CD8-positive, alpha-beta memory T cell (primary cell): ENCODE data around the gene TCOF1. TPM values are rescaled to one million over a fixed set of nuclear protein-coding genes. Genes with fewer than 3 reads are reported as not detected.

Source experiments
- CTCF ChIA-PET: fragments of 350-600 bp; sonication (Branson Sonifier 250); formaldehyde crosslinking; loops from one replicate; lab custom pipeline; 2021; ENCODE audit warnings: antibody characterized with exemption; lab: Charles Lee
- POLR2A ChIA-PET: fragments of 350-600 bp; sonication (Branson Sonifier 250); formaldehyde crosslinking; loops from one replicate; lab custom pipeline; 2021; ENCODE audit warnings: antibody characterized with exemption; lab: Charles Lee
- DNase-seq, 5 donors: peaks; one replicate each; pipeline versions ENCODE4 v3.0.0 to v3.0.0-alpha.2; 2020 to 2022; ENCODE audit warnings: mixed read lengths in 1 of 5
- H3K27ac ChIP-seq: one replicate; pipeline ENCODE4 v1.7.0; 2013; ENCODE audit warnings: low read depth, mild to moderate bottlenecking, low read length, moderate library complexity
- H3K27me3 ChIP-seq: 2 replicates; pipeline ENCODE4 v1.7.0; 2013; ENCODE audit warnings: low read length, mild to moderate bottlenecking; ENCODE audit not compliant: insufficient read depth, poor library complexity, severe bottlenecking
- H3K36me3 ChIP-seq: 2 replicates; pipeline ENCODE4 v1.7.0; 2013; ENCODE audit warnings: mild to moderate bottlenecking, low read length, moderate library complexity; ENCODE audit not compliant: insufficient read depth
- H3K4me1 ChIP-seq: 2 replicates; pipeline ENCODE4 v1.7.0; 2013; ENCODE audit warnings: mild to moderate bottlenecking, low read length, moderate library complexity; ENCODE audit not compliant: insufficient read depth
- H3K4me3 ChIP-seq: 2 replicates; pipeline ENCODE4 v1.7.0; 2013; ENCODE audit warnings: mild to moderate bottlenecking, low read length
- H3K9me3 ChIP-seq: 2 replicates; pipeline ENCODE4 v1.7.0; 2013; ENCODE audit warnings: mild to moderate bottlenecking, low read length
- H3K27ac Mint-ChIP-seq, 8 donors: one replicate each; pipeline ENCODE4 v1.8.0; 2020 to 2021; ENCODE audit warnings: mixed read lengths in 8 of 8, mild to moderate bottlenecking in 6 of 8, inconsistent platforms in 3 of 8, moderate library complexity in 3 of 8
- H3K27me3 Mint-ChIP-seq, 2 donors: one replicate each; pipeline ENCODE4 v1.8.0; 2020 to 2021; ENCODE audit warnings: mixed read lengths in 2 of 2, mild to moderate bottlenecking in 1 of 2, moderate library complexity in 1 of 2
- H3K36me3 Mint-ChIP-seq, 3 donors: one replicate each; pipeline ENCODE4 v1.8.0; 2020 to 2021; ENCODE audit warnings: mixed read lengths in 3 of 3, inconsistent platforms in 1 of 3, mild to moderate bottlenecking in 1 of 3
- H3K4me1 Mint-ChIP-seq, 3 donors: one replicate each; pipeline ENCODE4 v1.8.0; 2020 to 2021; ENCODE audit warnings: mixed read lengths in 3 of 3, inconsistent platforms in 1 of 3, mild to moderate bottlenecking in 1 of 3
- H3K4me3 Mint-ChIP-seq, 7 donors: one replicate each; pipeline ENCODE4 v1.8.0; 2020 to 2021; ENCODE audit warnings: mixed read lengths in 7 of 7, mild to moderate bottlenecking in 6 of 7, moderate library complexity in 4 of 7, inconsistent platforms in 2 of 7
- H3K9me3 Mint-ChIP-seq, 5 donors: one replicate each; pipeline ENCODE4 v1.8.0; 2020 to 2022; ENCODE audit warnings: mixed read lengths in 5 of 5, mild to moderate bottlenecking in 3 of 5, moderate library complexity in 2 of 5, inconsistent platforms in 1 of 5
- polyA plus RNA-seq: library from polyadenylated mRNA; unstranded; fragments of 300-500 nt; fragmentation: Illumina TruSeq; gene quantifications from one replicate; pipeline ENCODE4 v1.2.3, GENCODE V29; 2021
- total RNA-seq, 2 experiments: library from RNA; stranded (reverse); gene quantifications; one replicate each; pipeline ENCODE4 v1.2.3, GENCODE V29; 2021

TCOF1 gene
- total and polyA plus RNA-seq, 3 experiments from 2014 or later: 33.1 to 120 (median 116) TPM

GRCh38 chr5:150339841-150340240 is 17.7 kb upstream of the TCOF1 start:
- ChIA-PET POLR2A (no interaction called here), CTCF (interaction anchor here (1.0 to 2.2 kb wide), 2 partner anchors 10 to 17 kb away, joined by 4 to 9 read pairs; no protein-coding TSS in a partner anchor)
- Histone ChIP-seq H3K4me1 (no peaks in the 10 kb centered on the region), H3K36me3 (no peaks in the 10 kb centered on the region), H3K9me3 (no peaks in the 10 kb centered on the region), H3K27ac (no peak overlapping the region), H3K27me3 (no peaks in the 10 kb centered on the region), H3K4me3 (no peak overlapping the region)
- no peak overlapping the region for H3K4me3 Mint-ChIP-seq
- H3K27ac Mint-ChIP-seq: no peak overlapping the region
- H3K36me3 Mint-ChIP-seq: no peaks in the 10 kb centered on the region
- no peak for DNase-seq
- peaks cover 0 to 6% of the 10 kb centered on the region in 2 donors for H3K27me3 Mint-ChIP-seq
- H3K9me3 Mint-ChIP-seq: peaks cover 0 to 2% (median 0%) of the 10 kb centered on the region in 5 donors
- peaks cover 9 to 15% (median 14%) of the 10 kb centered on the region in 3 donors for H3K4me1 Mint-ChIP-seq

GRCh38 chr5:150340614-150341255 is 16.8 kb upstream of the TCOF1 start:
- Histone ChIP-seq H3K27ac (no peak overlapping the region), H3K4me1 (no peaks in the 10 kb centered on the region), H3K4me3 (no peak overlapping the region), H3K36me3 (no peaks in the 10 kb centered on the region), H3K9me3 (no peaks in the 10 kb centered on the region), H3K27me3 (no peaks in the 10 kb centered on the region)
- no peak for DNase-seq
- Mint-ChIP-seq H3K36me3 (no peaks in the 10 kb centered on the region), H3K27me3 (peaks cover 0 to 4% of the 10 kb centered on the region in 2 donors), H3K27ac (no peak overlapping the region), H3K9me3 (peaks cover 0 to 2% (median 0%) of the 10 kb centered on the region in 5 donors), H3K4me3 (no peak overlapping the region), H3K4me1 (peaks cover 9 to 15% (median 14%) of the 10 kb centered on the region in 3 donors)
- ChIA-PET CTCF (interaction anchor here (1.0 to 2.2 kb wide), 2 partner anchors 9 to 18 kb away, joined by 4 to 9 read pairs; no protein-coding TSS in a partner anchor), POLR2A (no interaction called here)

- Mint-ChIP-seq H3K4me1 (peaks cover 9 to 15% (median 14%) of the 10 kb centered on the region in 3 donors), H3K9me3 (peaks cover 0 to 2% (median 0%) of the 10 kb centered on the region in 5 donors), H3K36me3 (no peaks in the 10 kb centered on the region), H3K4me3 (no peak overlapping the region), H3K27ac (no peak overlapping the region), H3K27me3 (peaks cover 0 to 4% of the 10 kb centered on the region in 2 donors)
- DNase-seq: no peak
- Histone ChIP-seq H3K4me3 (no peak overlapping the region), H3K9me3 (no peaks in the 10 kb centered on the region), H3K27me3 (no peaks in the 10 kb centered on the region), H3K27ac (no peak overlapping the region), H3K4me1 (no peaks in the 10 kb centered on the region), H3K36me3 (no peaks in the 10 kb centered on the region)
- CTCF ChIA-PET: no interaction called here
- POLR2A ChIA-PET: no interaction called here
Observed at GRCh38 chr5:150341331-150341730, 16.2 kb upstream of the TCOF1 start.

GRCh38 chr5:150341989-150342388 is 15.5 kb upstream of the TCOF1 start:
- H3K36me3 ChIP-seq: no peaks in the 10 kb centered on the region
- CTCF ChIA-PET: no interaction called here
- peaks cover 9 to 15% (median 14%) of the 10 kb centered on the region in 3 donors for H3K4me1 Mint-ChIP-seq
- H3K27me3 ChIP-seq: no peaks in the 10 kb centered on the region
- no peak overlapping the region for H3K27ac Mint-ChIP-seq
- no peaks in the 10 kb centered on the region for H3K36me3 Mint-ChIP-seq
- no peak overlapping the region for H3K27ac ChIP-seq
- H3K9me3 ChIP-seq: no peaks in the 10 kb centered on the region
- H3K4me1 ChIP-seq: no peaks in the 10 kb centered on the region
- H3K9me3 Mint-ChIP-seq: peaks cover 0 to 2% (median 0%) of the 10 kb centered on the region in 5 donors
- H3K4me3 ChIP-seq: no peak overlapping the region
- peaks cover 0 to 4% of the 10 kb centered on the region in 2 donors for H3K27me3 Mint-ChIP-seq
- H3K4me3 Mint-ChIP-seq: no peak overlapping the region
- POLR2A ChIA-PET: no interaction called here
- DNase-seq: no peak

- Histone ChIP-seq H3K4me1 (no peaks in the 10 kb centered on the region), H3K36me3 (no peaks in the 10 kb centered on the region), H3K4me3 (no peak overlapping the region), H3K27me3 (no peaks in the 10 kb centered on the region), H3K27ac (no peak overlapping the region), H3K9me3 (no peaks in the 10 kb centered on the region)
- DNase-seq: no peak
- POLR2A ChIA-PET: interaction anchor here (0.6 kb wide), 1 partner anchor 331 kb away, joined by 3 read pairs; no protein-coding TSS in a partner anchor
- no peak overlapping the region for H3K27ac Mint-ChIP-seq
- peak overlapping the region in 1 of 7 donors; percentile 11 for H3K4me3 Mint-ChIP-seq
- CTCF ChIA-PET: no interaction called here
- peaks cover 0 to 2% (median 0%) of the 10 kb centered on the region in 5 donors for H3K9me3 Mint-ChIP-seq
- peaks cover 9 to 15% (median 14%) of the 10 kb centered on the region in 3 donors for H3K4me1 Mint-ChIP-seq
- no peaks in the 10 kb centered on the region for H3K36me3 Mint-ChIP-seq
- H3K27me3 Mint-ChIP-seq: peaks cover 0 to 4% of the 10 kb centered on the region in 2 donors
Observed at GRCh38 chr5:150342583-150342982, 14.9 kb upstream of the TCOF1 start.

GRCh38 chr5:150343994-150344631 is 13.4 kb upstream of the TCOF1 start:
- Mint-ChIP-seq H3K27me3 (peaks cover 0 to 4% of the 10 kb centered on the region in 2 donors), H3K9me3 (peaks cover 0 to 2% (median 0%) of the 10 kb centered on the region in 5 donors), H3K4me3 (no peak overlapping the region), H3K27ac (no peak overlapping the region), H3K36me3 (no peaks in the 10 kb centered on the region), H3K4me1 (peaks cover 9 to 15% (median 14%) of the 10 kb centered on the region in 3 donors)
- Histone ChIP-seq H3K27ac (no peak overlapping the region), H3K4me3 (no peak overlapping the region), H3K4me1 (no peaks in the 10 kb centered on the region), H3K27me3 (no peaks in the 10 kb centered on the region), H3K9me3 (no peaks in the 10 kb centered on the region), H3K36me3 (no peaks in the 10 kb centered on the region)
- POLR2A ChIA-PET: no interaction called here
- DNase-seq: no peak
- CTCF ChIA-PET: interaction anchor here (1.3 kb wide), 1 partner anchor 8 kb away, joined by 3 read pairs; no protein-coding TSS in a partner anchor

GRCh38 chr5:150345716-150346115 is 11.8 kb upstream of the TCOF1 start:
- Mint-ChIP-seq H3K9me3 (no peaks in the 10 kb centered on the region), H3K27me3 (peaks cover 0 to 4% of the 10 kb centered on the region in 2 donors), H3K27ac (no peak overlapping the region), H3K36me3 (no peaks in the 10 kb centered on the region), H3K4me1 (peaks cover 13 to 20% (median 18%) of the 10 kb centered on the region in 3 donors), H3K4me3 (no peak overlapping the region)
- Histone ChIP-seq H3K27me3 (no peaks in the 10 kb centered on the region), H3K9me3 (no peaks in the 10 kb centered on the region), H3K36me3 (no peaks in the 10 kb centered on the region), H3K4me3 (no peak overlapping the region), H3K27ac (no peak overlapping the region), H3K4me1 (peaks cover 5% of the 10 kb centered on the region)
- ChIA-PET CTCF (interaction anchor here (1.5 kb wide), 1 partner anchor 93 kb away, joined by 3 read pairs; no protein-coding TSS in a partner anchor), POLR2A (no interaction called here)
- no peak for DNase-seq

GRCh38 chr5:150346592-150346991 is 10.9 kb upstream of the TCOF1 start:
- Mint-ChIP-seq H3K36me3 (no peaks in the 10 kb centered on the region), H3K4me3 (no peak overlapping the region), H3K27ac (no peak overlapping the region), H3K9me3 (no peaks in the 10 kb centered on the region), H3K27me3 (peaks cover 0 to 4% of the 10 kb centered on the region in 2 donors), H3K4me1 (peaks cover 22 to 29% (median 27%) of the 10 kb centered on the region in 3 donors)
- Histone ChIP-seq H3K36me3 (no peaks in the 10 kb centered on the region), H3K4me1 (peaks cover 12% of the 10 kb centered on the region), H3K27me3 (no peaks in the 10 kb centered on the region), H3K4me3 (no peak overlapping the region), H3K9me3 (no peaks in the 10 kb centered on the region), H3K27ac (no peak overlapping the region)
- POLR2A ChIA-PET: no interaction called here
- CTCF ChIA-PET: interaction anchor here (1.5 kb wide), 1 partner anchor 92 kb away, joined by 3 read pairs; no protein-coding TSS in a partner anchor
- DNase-seq: no peak
